HEK293 (cell line): Measurements from ENCODE around the gene VEPH1.

Experiments
- CTCF ChIA-PET: fragments of 350-600 bp; formaldehyde crosslinking; extraction: SDS; loops from one replicate; lab custom pipeline; 2021; ENCODE audit warnings: antibody characterized with exemption; lab: Yijun Ruan, JAX
- POLR2A ChIA-PET: fragments of 300-600 bp; formaldehyde crosslinking; extraction: SDS; loops from one replicate; lab custom pipeline; 2020; ENCODE audit warnings: antibody characterized with exemption, inconsistent platforms; lab: Yijun Ruan, JAX
- H3K27ac ChIP-seq: fragments of 200-500 bp; sonication (Bioruptor generic); 2 replicates; pipeline ENCODE4 v1.5.1; 2014; ENCODE audit warnings: low read depth, low read length, control low read depth, inconsistent platforms; ENCODE audit errors: extremely low read depth
- H3K36me3 ChIP-seq, 2 experiments: fragments of 200-500 bp in 1 of 2; sonication (Bioruptor generic) in 1 of 2; 1 replicate in 1 of 2; 2 replicates in 1 of 2; pipeline ENCODE4 v1.5.1; 2014 to 2017; ENCODE audit warnings: inconsistent platforms in 2 of 2, low read length in 2 of 2; ENCODE audit not compliant: control insufficient read depth in 2 of 2, insufficient read depth in 1 of 2
- H3K4me1 ChIP-seq: fragments of 200-500 bp; sonication (Bioruptor generic); 2 replicates; pipeline ENCODE4 v1.5.1; 2014; ENCODE audit warnings: mild to moderate bottlenecking, low read length, inconsistent platforms; ENCODE audit not compliant: control insufficient read depth, insufficient read depth
- H3K4me3 ChIP-seq: 2 replicates; pipeline ENCODE4 v1.5.1; 2011; ENCODE audit warnings: low read depth, mild to moderate bottlenecking, control low read depth, low read length, moderate library complexity
- H3K9me3 ChIP-seq: fragments of 200-500 bp; sonication (Bioruptor generic); 2 replicates; pipeline ENCODE4 v1.5.1; 2014; ENCODE audit warnings: low read depth, low read length, inconsistent platforms; ENCODE audit not compliant: control insufficient read depth, insufficient read depth
- KLF8 ChIP-seq: fragments of 450-650 bp; formaldehyde crosslinking; IDR thresholded peaks from 2 replicates; pipeline ENCODE4 v1.5.1; 2016; ENCODE audit warnings: missing biosample characterization, missing genetic modification characterization
- OVOL3 ChIP-seq: fragments of 450-650 bp; formaldehyde crosslinking; IDR thresholded peaks from 2 replicates; pipeline ENCODE4 v1.5.1; 2016; ENCODE audit warnings: missing biosample characterization, missing genetic modification characterization
- ZNF184 ChIP-seq: fragments of 450-650 bp; IDR thresholded peaks from 2 replicates; pipeline ENCODE4 v1.5.1; 2018; ENCODE audit warnings: missing biosample characterization, mild to moderate bottlenecking, missing genetic modification characterization
- ZNF248 ChIP-seq: fragments of 450-650 bp; formaldehyde crosslinking; IDR thresholded peaks from 2 replicates; pipeline ENCODE4 v1.5.1; 2017; ENCODE audit warnings: missing biosample characterization, missing genetic modification characterization
- ZNF266 ChIP-seq: fragments of 450-650 bp; formaldehyde crosslinking; IDR thresholded peaks from 2 replicates; pipeline ENCODE4 v1.5.1; 2016; ENCODE audit warnings: missing biosample characterization, missing genetic modification characterization, low read depth
- ZNF335 ChIP-seq: fragments of 450-650 bp; formaldehyde crosslinking; conservative IDR thresholded peaks from 2 replicates; pipeline ENCODE4 v1.5.1; 2016; ENCODE audit warnings: missing biosample characterization, missing genetic modification characterization
- ZNF433 ChIP-seq: fragments of 450-650 bp; formaldehyde crosslinking; IDR thresholded peaks from 2 replicates; pipeline ENCODE4 v1.5.1; 2016; ENCODE audit warnings: missing biosample characterization, missing genetic modification characterization, low read depth
- ZNF48 ChIP-seq: fragments of 450-650 bp; formaldehyde crosslinking; IDR thresholded peaks from 2 replicates; pipeline ENCODE4 v1.5.1; 2016; ENCODE audit warnings: missing biosample characterization, missing genetic modification characterization
- ZNF521 ChIP-seq: fragments of 450-650 bp; formaldehyde crosslinking; IDR thresholded peaks from 2 replicates; pipeline ENCODE4 v1.5.1; 2017; ENCODE audit warnings: missing biosample characterization, mild to moderate bottlenecking, missing genetic modification characterization
- ZNF629 ChIP-seq: fragments of 450-650 bp; formaldehyde crosslinking; IDR thresholded peaks from 2 replicates; pipeline ENCODE4 v1.5.1; 2017; ENCODE audit warnings: missing biosample characterization, missing genetic modification characterization
- ZNF776 ChIP-seq: fragments of 450-650 bp; formaldehyde crosslinking; IDR thresholded peaks from 2 replicates; pipeline ENCODE4 v1.5.0; 2017; ENCODE audit warnings: missing biosample characterization, missing genetic modification characterization, borderline replicate concordance
- ZNF777 ChIP-seq: fragments of 450-650 bp; formaldehyde crosslinking; IDR thresholded peaks from 2 replicates; pipeline ENCODE4 v1.5.1; 2017; ENCODE audit warnings: missing biosample characterization, missing genetic modification characterization, borderline replicate concordance
- ZNF791 ChIP-seq: fragments of 450-650 bp; formaldehyde crosslinking; IDR thresholded peaks from 2 replicates; pipeline ENCODE4 v1.5.1; 2016; ENCODE audit warnings: missing biosample characterization, missing genetic modification characterization
- TF ChIP-seq, protein P1 (sequence below): fragments of 450-650 bp; formaldehyde crosslinking; IDR thresholded peaks from 2 replicates; pipeline ENCODE4 v1.5.1; 2016; ENCODE audit warnings: missing biosample characterization, missing genetic modification characterization
- TF ChIP-seq, protein P2 (sequence below): fragments of 450-650 bp; formaldehyde crosslinking; IDR thresholded peaks from 2 replicates; pipeline ENCODE4 v1.5.0; 2017; ENCODE audit warnings: missing biosample characterization, missing genetic modification characterization, borderline replicate concordance
- TF ChIP-seq, protein P3 (sequence below): fragments of 450-650 bp; formaldehyde crosslinking; IDR thresholded peaks from 2 replicates; pipeline ENCODE4 v1.5.1; 2016; ENCODE audit warnings: missing biosample characterization, missing genetic modification characterization
- TF ChIP-seq, protein P4 (sequence below): fragments of 450-650 bp; formaldehyde crosslinking; IDR thresholded peaks from 2 replicates; pipeline ENCODE4 v1.5.1; 2016; ENCODE audit warnings: missing biosample characterization, missing genetic modification characterization

VEPH1 gene

DNA sequence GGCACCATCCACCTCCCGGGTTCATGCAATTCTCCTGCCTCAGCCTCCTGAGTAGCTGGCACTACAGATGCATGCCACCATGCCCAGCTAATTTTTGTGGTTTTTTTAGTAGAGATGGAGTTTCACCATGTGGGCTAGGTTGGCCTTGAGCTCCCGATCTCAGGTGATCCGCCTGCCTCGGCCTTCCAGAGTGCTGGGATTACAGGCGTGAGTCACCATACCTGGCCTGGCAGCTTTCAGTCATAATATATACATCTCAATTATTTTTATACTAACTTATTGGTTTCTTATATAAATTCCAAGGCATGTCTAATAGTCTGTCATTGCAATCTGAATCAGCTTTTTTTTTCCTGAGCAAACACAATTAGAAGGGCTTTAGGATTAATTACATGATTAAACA, 269.3 kb downstream of the VEPH1 start:
- H3K36me3 ChIP-seq, result no peaks in the 10 kb centered on the region
- H3K27ac ChIP-seq, result no peak overlapping the region
- no peaks in the 10 kb centered on the region for H3K4me1 ChIP-seq
- H3K9me3 ChIP-seq, result no peaks in the 10 kb centered on the region
- ChIA-PET POLR2A (no interaction called here), CTCF (interaction anchor here (0.5 to 1.4 kb wide), 2 partner anchors 31 to 153 kb away, joined by 4 to 10 read pairs; no protein-coding TSS in a partner anchor)
- TF ChIP-seq ZNF335 (tag by site-specific recombination) (no peak), ZNF266 (tag by site-specific recombination) (no peak), ZNF776 (tag by site-specific recombination) (no peak), ZNF791 (no peak), OVOL3 (tag by site-specific recombination) (no peak), ZNF184 (tag by site-specific recombination) (no peak), ZNF777 (tag by site-specific recombination) (no peak), ZNF248 (tag by site-specific recombination) (no peak), ZNF48 (tag by site-specific recombination) (no peak)
- TF ChIP-seq, protein P1, sequence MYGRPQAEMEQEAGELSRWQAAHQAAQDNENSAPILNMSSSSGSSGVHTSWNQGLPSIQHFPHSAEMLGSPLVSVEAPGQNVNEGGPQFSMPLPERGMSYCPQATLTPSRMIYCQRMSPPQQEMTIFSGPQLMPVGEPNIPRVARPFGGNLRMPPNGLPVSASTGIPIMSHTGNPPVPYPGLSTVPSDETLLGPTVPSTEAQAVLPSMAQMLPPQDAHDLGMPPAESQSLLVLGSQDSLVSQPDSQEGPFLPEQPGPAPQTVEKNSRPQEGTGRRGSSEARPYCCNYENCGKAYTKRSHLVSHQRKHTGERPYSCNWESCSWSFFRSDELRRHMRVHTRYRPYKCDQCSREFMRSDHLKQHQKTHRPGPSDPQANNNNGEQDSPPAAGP (tag by site-specific recombination), result no peak
- TF ChIP-seq, protein P2, sequence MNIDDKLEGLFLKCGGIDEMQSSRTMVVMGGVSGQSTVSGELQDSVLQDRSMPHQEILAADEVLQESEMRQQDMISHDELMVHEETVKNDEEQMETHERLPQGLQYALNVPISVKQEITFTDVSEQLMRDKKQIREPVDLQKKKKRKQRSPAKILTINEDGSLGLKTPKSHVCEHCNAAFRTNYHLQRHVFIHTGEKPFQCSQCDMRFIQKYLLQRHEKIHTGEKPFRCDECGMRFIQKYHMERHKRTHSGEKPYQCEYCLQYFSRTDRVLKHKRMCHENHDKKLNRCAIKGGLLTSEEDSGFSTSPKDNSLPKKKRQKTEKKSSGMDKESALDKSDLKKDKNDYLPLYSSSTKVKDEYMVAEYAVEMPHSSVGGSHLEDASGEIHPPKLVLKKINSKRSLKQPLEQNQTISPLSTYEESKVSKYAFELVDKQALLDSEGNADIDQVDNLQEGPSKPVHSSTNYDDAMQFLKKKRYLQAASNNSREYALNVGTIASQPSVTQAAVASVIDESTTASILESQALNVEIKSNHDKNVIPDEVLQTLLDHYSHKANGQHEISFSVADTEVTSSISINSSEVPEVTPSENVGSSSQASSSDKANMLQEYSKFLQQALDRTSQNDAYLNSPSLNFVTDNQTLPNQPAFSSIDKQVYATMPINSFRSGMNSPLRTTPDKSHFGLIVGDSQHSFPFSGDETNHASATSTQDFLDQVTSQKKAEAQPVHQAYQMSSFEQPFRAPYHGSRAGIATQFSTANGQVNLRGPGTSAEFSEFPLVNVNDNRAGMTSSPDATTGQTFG (tag by site-specific recombination), result no peak
- TF ChIP-seq, protein P3, sequence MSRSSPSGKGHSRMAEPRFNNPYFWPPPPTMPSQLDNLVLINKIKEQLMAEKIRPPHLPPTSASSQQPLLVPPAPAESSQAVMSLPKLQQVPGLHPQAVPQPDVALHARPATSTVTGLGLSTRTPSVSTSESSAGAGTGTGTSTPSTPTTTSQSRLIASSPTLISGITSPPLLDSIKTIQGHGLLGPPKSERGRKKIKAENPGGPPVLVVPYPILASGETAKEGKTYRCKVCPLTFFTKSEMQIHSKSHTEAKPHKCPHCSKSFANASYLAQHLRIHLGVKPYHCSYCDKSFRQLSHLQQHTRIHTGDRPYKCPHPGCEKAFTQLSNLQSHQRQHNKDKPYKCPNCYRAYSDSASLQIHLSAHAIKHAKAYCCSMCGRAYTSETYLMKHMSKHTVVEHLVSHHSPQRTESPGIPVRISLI (tag by site-specific recombination), result no peak
- TF ChIP-seq, protein P4, sequence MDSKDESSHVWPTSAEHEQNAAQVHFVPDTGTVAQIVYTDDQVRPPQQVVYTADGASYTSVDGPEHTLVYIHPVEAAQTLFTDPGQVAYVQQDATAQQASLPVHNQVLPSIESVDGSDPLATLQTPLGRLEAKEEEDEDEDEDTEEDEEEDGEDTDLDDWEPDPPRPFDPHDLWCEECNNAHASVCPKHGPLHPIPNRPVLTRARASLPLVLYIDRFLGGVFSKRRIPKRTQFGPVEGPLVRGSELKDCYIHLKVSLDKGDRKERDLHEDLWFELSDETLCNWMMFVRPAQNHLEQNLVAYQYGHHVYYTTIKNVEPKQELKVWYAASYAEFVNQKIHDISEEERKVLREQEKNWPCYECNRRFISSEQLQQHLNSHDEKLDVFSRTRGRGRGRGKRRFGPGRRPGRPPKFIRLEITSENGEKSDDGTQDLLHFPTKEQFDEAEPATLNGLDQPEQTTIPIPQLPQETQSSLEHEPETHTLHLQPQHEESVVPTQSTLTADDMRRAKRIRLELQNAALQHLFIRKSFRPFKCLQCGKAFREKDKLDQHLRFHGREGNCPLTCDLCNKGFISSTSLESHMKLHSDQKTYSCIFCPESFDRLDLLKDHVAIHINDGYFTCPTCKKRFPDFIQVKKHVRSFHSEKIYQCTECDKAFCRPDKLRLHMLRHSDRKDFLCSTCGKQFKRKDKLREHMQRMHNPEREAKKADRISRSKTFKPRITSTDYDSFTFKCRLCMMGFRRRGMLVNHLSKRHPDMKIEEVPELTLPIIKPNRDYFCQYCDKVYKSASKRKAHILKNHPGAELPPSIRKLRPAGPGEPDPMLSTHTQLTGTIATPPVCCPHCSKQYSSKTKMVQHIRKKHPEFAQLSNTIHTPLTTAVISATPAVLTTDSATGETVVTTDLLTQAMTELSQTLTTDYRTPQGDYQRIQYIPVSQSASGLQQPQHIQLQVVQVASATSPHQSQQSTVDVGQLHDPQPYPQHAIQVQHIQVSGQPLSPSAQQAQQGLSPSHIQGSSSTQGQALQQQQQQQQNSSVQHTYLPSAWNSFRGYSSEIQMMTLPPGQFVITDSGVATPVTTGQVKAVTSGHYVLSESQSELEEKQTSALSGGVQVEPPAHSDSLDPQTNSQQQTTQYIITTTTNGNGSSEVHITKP (tag by site-specific recombination), result no peak
- H3K4me3 ChIP-seq, result no peak overlapping the region

DNA sequence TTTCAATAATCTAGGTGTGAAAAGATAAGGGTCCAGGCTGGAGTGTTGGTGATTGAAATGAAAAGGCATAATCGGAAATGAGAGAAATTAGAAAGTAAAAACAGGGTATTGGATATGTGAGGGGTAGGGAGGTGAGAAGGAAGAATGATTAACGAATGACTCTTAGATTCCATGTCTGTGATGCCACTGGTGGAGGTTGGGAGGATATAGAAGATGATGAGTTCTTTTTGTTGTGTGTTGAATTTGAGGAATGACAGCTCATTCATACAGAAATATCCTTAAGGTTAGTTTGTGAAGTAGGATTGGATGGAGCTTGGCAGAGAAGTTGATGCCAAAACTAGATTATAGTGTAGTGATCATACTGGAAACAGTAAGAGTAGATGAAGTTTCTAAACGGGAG, 271.1 kb downstream of the VEPH1 start:
- CTCF ChIA-PET, result interaction anchor here (0.7 kb wide), 1 partner anchor 289 kb away, joined by 4 read pairs; no protein-coding TSS in a partner anchor
- POLR2A ChIA-PET, result no interaction called here
- H3K36me3 ChIP-seq, result no peaks in the 10 kb centered on the region
- H3K4me3 ChIP-seq, result no peak overlapping the region
- H3K9me3 ChIP-seq, result no peaks in the 10 kb centered on the region
- H3K4me1 ChIP-seq, result no peaks in the 10 kb centered on the region
- no peak overlapping the region for H3K27ac ChIP-seq
- no peak for TF ChIP-seq KLF8 (tag by site-specific recombination)
- TF ChIP-seq ZNF521 (tag by site-specific recombination), result no peak
- TF ChIP-seq ZNF629, result no peak
- TF ChIP-seq ZNF433, result no peak
